CD4-positive, alpha-beta T cell (primary cell): ENCODE data around the gene SORCS2. TPM values are rescaled to one million over a fixed set of nuclear protein-coding genes. Genes with fewer than 3 reads are reported as not detected.

Source experiments
- ATAC-seq: fragments of 200-7000 bp; cut with Tn5 transposase; one replicate; pipeline ENCODE4 v1.10.0; 2022; ENCODE audit warnings: mild to moderate bottlenecking; ENCODE audit not compliant: poor library complexity
- CTCF ChIA-PET: fragments of 350-600 bp; sonication (Branson Sonifier 250); formaldehyde crosslinking; loops from one replicate; lab custom pipeline; 2021; ENCODE audit warnings: antibody characterized with exemption, inconsistent platforms; lab: Charles Lee
- POLR2A ChIA-PET: fragments of 350-600 bp; sonication (Branson Sonifier 250); formaldehyde crosslinking; loops from one replicate; lab custom pipeline; 2021; ENCODE audit warnings: antibody characterized with exemption, inconsistent platforms; lab: Charles Lee
- DNase-seq, 14 experiments: peaks; one replicate each; pipeline ENCODE4 v3.0.0-alpha.2; 2013 to 2020; ENCODE audit warnings: mixed read lengths in 2 of 14
- H3K27ac ChIP-seq, 2 donors: one replicate each; pipeline versions ENCODE4 v1.5.1 to v1.7.0; 2013; ENCODE audit warnings: low read length in 2 of 2, low read depth in 1 of 2, mild to moderate bottlenecking in 1 of 2
- H3K27me3 ChIP-seq, 2 experiments: 1 replicate in 1 of 2; 2 replicates in 1 of 2; pipeline versions ENCODE4 v1.6.1 to v1.7.0; 2013; ENCODE audit warnings: low read length in 2 of 2, control low read depth in 1 of 2, mild to moderate bottlenecking in 1 of 2, moderate library complexity in 1 of 2; ENCODE audit not compliant: insufficient read depth in 2 of 2, control insufficient read depth in 1 of 2
- H3K36me3 ChIP-seq: one replicate; pipeline ENCODE4 v1.6.1; 2013; ENCODE audit warnings: low read length, control low read depth; ENCODE audit not compliant: insufficient read depth
- H3K4me1 ChIP-seq: one replicate; pipeline ENCODE4 v1.6.1; 2013; ENCODE audit warnings: low read length, control low read depth; ENCODE audit not compliant: insufficient read depth
- H3K4me3 ChIP-seq: one replicate; pipeline ENCODE4 v1.5.1; 2013; ENCODE audit warnings: mild to moderate bottlenecking, low read length, moderate library complexity
- H3K9me3 ChIP-seq, 2 experiments: 1 replicate in 1 of 2; 2 replicates in 1 of 2; pipeline versions ENCODE4 v1.6.1 to v1.7.0; 2013; ENCODE audit warnings: low read length in 2 of 2, mild to moderate bottlenecking in 2 of 2, control low read depth in 1 of 2, moderate library complexity in 1 of 2; ENCODE audit not compliant: control insufficient read depth in 1 of 2, insufficient read depth in 1 of 2
- H3K27ac Mint-ChIP-seq: one replicate; pipeline ENCODE4 v1.8.0; 2020; ENCODE audit warnings: mixed read lengths
- H3K27me3 Mint-ChIP-seq: one replicate; pipeline ENCODE4 v1.8.0; 2021; ENCODE audit warnings: mixed read lengths
- H3K36me3 Mint-ChIP-seq: one replicate; pipeline ENCODE4 v1.8.0; 2021; ENCODE audit warnings: low read depth, mixed read lengths
- H3K4me1 Mint-ChIP-seq: one replicate; pipeline ENCODE4 v1.8.0; 2021; ENCODE audit warnings: low read depth, mixed read lengths
- H3K4me3 Mint-ChIP-seq: one replicate; pipeline ENCODE4 v1.8.0; 2020; ENCODE audit warnings: mild to moderate bottlenecking, mixed read lengths
- H3K9me3 Mint-ChIP-seq: one replicate; pipeline ENCODE4 v1.8.0; 2020; ENCODE audit warnings: mixed read lengths
- CTCF ChIP-seq: fragments of 200-600 bp; IDR thresholded peaks from one replicate; pipeline ENCODE4 v1.8.0; 2022; ENCODE audit warnings: antibody characterized with exemption, mild to moderate bottlenecking
- intact Hi-C, 2 experiments: fragments of 100-400 bp; cut with DNase I in 1 of 2; cut with micrococcal nuclease in 1 of 2; formaldehyde crosslinking; loops; one replicate each; pipeline versions ENCODE4 v1.15.1 to v1.9.0; 2023 to 2025; cut with DNase I, micrococcal nuclease
- total RNA-seq, 174 experiments: library from RNA in 2 of 174; stranded (reverse) in 2 of 174; gene quantifications; one replicate each; pipeline ENCODE4 v1.2.3 and lab custom pipeline; 2021 to 2026

The SORCS2 gene
- total RNA-seq, 2 experiments from 2014 or later, result not detected

GRCh38 chr4:7713757-7714156 lies 521.4 kb downstream of the SORCS2 start:
- Mint-ChIP-seq H3K36me3 (no peaks in the 10 kb centered on the region), H3K27ac (no peak overlapping the region), H3K4me3 (no peak overlapping the region), H3K4me1 (no peaks in the 10 kb centered on the region), H3K27me3 (peaks cover 2% of the 10 kb centered on the region), H3K9me3 (peaks cover 3% of the 10 kb centered on the region)
- DNase-seq (no peak), ATAC-seq (no peak)
- intact Hi-C loops, result no loop called here
- no peak for TF ChIP-seq CTCF
- Histone ChIP-seq H3K36me3 (no peaks in the 10 kb centered on the region), H3K9me3 (peaks cover 0 to 13% of the 10 kb centered on the region in 2 experiments), H3K4me3 (no peak overlapping the region), H3K27me3 (peaks cover 0 to 4% of the 10 kb centered on the region in 2 experiments), H3K4me1 (no peaks in the 10 kb centered on the region), H3K27ac (no peak overlapping the region)
- ChIA-PET POLR2A (no interaction called here), CTCF (no interaction called here)

GRCh38 chr4:7714176-7714575 lies 521.8 kb downstream of the SORCS2 start:
- Histone ChIP-seq H3K4me1 (peaks cover under 1% of the 10 kb centered on the region), H3K27me3 (peaks cover 2 to 6% of the 10 kb centered on the region in 2 experiments), H3K4me3 (no peak overlapping the region), H3K9me3 (peaks cover 0 to 13% of the 10 kb centered on the region in 2 experiments), H3K27ac (no peak overlapping the region), H3K36me3 (no peaks in the 10 kb centered on the region)
- no peak overlapping the region for H3K27ac Mint-ChIP-seq
- H3K27me3 Mint-ChIP-seq, result peaks cover 5% of the 10 kb centered on the region
- ChIA-PET CTCF (no interaction called here), POLR2A (no interaction called here)
- no peaks in the 10 kb centered on the region for H3K36me3 Mint-ChIP-seq
- intact Hi-C loops, result no loop called here
- no peak for DNase-seq
- no peak for ATAC-seq
- no peak overlapping the region for H3K4me3 Mint-ChIP-seq
- no peak for TF ChIP-seq CTCF
- peaks cover 3% of the 10 kb centered on the region for H3K9me3 Mint-ChIP-seq
- H3K4me1 Mint-ChIP-seq, result no peaks in the 10 kb centered on the region

- no peaks in the 10 kb centered on the region for H3K36me3 ChIP-seq
- Mint-ChIP-seq H3K36me3 (no peaks in the 10 kb centered on the region), H3K27me3 (peaks cover 8% of the 10 kb centered on the region), H3K4me1 (peaks cover 1% of the 10 kb centered on the region), H3K4me3 (no peak overlapping the region), H3K27ac (no peak overlapping the region), H3K9me3 (peaks cover 3% of the 10 kb centered on the region)
- ATAC-seq, result no peak
- peaks cover 5 to 9% of the 10 kb centered on the region in 2 experiments for H3K27me3 ChIP-seq
- ChIA-PET CTCF (no interaction called here), POLR2A (no interaction called here)
- H3K4me3 ChIP-seq, result no peak overlapping the region
- intact Hi-C loops, result no loop called here
- no peak for TF ChIP-seq CTCF
- H3K9me3 ChIP-seq, result peaks cover 0 to 19% of the 10 kb centered on the region in 2 experiments
- peaks cover 6% of the 10 kb centered on the region for H3K4me1 ChIP-seq
- DNase-seq, result no peak
- no peak overlapping the region for H3K27ac ChIP-seq
Observed at GRCh38 chr4:7714738-7715137, 522.4 kb downstream of the SORCS2 start.
